HG02852 (cell line): ENCODE results near the gene TTC31.
"Not testable (repeated sequence)": the region's sequence is repeated elsewhere in the genome, so short reads cannot be mapped to it uniquely, and the experiment has no call there.

Experiments
- ATAC-seq: cut with Tn5 transposase; IDR thresholded peaks from one replicate; pipeline ENCODE4 v1.9.1; 2021; ENCODE audit warnings: mild to moderate bottlenecking, moderate library complexity; ENCODE audit not compliant: unreplicated experiment

Gene TTC31

DNA sequence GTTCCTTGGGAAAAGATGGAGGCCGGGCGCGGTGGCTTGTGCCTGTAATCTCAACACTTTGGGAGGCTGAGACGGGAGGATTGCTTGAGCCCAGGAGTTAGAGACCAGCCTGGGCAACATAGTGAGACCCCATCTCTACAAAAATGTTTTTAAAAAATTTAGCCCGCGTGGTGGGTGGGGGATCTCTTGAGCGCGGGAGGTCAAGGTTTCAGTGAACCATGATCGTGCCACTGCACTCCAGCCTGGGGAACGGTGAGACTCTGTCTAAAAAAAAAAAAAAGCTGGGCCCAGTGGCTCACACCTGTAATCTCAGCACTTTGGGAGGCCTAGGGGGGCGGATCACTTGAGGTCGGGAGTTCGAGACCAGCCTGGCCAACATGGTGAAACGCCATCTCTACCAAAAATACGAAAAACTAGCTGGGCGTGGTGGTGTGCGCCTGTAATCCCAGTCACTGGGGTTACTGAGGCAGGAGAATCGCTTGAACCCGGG is 839 bp downstream of the TTC31 start:
- ATAC-seq: not testable (repeated sequence)

DNA sequence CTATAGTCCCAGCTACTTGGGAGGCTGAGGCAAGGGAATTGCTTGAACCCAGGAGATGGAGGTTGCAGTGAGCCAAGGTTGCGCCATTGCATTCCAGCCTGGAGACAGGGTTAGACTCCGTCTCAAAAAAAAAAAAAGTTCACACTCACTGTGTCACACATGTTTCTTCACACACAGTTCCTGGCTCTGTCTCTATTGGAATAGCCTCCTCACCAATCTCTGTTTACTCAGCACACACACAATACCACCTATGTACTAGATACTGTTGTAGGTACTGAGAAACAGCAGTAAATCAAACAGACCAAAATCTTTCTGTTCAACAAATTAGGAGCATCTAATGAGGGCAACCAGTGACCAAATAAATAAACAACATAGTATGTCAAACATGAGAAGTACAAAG is 3.3 kb downstream of the TTC31 start:
- ATAC-seq: no peak

DNA sequence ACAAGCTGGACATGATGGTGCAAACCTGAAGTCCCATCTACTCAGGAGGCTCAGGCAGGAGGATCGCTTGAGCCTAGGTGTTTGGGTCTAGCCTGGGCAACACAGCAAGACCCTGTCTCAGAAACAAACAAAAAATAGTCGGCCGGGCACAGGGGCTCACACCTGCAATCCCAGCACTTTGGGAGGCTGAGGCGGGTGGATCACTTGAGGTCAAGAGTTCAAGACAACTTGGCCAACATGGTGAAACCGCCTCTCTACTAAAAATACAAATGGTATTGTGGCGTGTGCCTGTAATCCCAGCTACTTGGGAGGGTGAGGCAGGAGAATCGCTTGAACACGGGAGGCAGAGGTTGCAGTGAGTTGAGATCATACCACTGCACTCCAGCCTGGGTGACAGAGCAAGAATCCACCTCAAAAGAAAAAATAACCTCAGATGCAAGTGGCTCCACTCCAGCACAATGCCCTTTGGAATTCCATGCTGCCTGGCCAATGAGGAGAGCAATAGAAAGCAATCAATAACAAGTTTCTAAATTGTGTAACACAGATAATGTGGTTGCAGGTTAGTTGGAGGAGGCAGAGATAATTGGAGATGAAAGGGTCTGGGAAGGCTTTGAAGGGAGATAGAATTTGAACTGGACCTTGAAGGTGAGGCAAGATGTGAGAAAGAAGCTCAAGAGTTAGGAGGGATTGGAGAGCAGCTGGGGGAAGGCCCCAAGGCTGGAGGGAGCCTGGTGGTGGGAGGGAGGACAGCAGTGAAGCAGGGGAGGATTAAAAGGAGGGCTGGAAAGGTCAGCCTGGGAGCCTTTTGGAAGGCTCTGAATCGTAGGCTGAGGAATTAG is 6.0 kb downstream of the TTC31 start:
- ATAC-seq: no peak

DNA sequence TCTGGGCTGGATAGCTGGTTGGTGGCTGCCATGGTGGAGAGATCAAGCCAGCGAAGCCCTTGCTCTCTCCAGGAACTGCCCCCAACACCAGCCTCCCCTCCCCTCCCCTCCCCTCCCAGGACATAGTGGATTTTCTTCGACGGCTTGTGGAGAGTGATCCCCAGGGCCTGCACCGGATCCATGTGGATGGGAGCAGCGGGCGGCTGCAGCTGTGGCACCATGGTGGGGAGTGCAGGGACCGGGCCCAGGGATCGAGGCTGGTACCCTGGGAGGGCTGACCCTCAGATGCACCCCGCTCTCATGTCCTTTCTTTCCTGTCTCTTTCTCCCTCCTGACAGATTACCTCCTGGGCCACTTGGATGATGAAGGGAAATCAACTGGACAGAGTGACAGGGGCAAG is 7.0 kb downstream of the TTC31 start:
- ATAC-seq: no peak

DNA sequence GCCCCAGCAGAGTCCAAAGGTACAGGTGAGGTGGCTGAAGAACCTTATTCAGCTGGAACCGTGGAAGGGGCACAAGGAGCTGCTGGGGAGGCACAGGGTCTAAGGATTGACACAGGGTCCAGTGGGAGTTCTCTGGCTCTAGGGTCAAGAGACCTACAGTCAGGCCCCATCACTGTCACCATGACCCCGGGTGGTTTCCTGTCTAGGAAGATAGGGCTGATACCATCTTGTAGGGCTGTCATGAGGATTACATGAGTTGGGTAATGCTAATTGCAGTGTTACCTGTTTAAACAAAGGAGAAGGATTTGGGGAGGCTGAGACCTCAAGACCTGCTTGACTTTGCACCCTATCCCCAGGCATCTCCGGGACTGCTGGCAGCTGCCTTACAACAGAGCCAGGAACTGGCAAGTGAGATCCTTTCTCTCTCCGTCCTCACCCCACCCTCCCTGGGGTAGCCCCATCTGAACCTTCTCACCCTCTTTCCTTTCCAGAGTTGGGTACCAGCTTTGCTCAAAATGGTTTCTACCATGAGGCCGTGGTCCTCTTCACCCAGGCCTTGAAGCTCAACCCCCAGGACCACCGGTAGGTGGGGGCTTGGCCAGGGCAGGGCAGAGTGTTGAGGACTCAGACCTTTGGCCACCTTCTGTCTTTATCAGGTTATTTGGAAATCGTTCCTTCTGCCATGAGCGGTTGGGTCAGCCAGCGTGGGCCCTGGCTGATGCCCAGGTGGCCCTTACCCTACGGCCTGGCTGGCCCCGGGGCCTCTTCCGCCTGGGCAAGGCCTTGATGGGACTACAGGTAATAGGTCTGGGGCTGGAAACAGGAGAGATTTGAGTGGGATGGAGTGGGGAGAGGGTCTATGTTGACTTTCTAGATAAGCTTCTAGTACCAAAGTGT is 9.0 kb downstream of the TTC31 start:
- ATAC-seq: no peak

DNA sequence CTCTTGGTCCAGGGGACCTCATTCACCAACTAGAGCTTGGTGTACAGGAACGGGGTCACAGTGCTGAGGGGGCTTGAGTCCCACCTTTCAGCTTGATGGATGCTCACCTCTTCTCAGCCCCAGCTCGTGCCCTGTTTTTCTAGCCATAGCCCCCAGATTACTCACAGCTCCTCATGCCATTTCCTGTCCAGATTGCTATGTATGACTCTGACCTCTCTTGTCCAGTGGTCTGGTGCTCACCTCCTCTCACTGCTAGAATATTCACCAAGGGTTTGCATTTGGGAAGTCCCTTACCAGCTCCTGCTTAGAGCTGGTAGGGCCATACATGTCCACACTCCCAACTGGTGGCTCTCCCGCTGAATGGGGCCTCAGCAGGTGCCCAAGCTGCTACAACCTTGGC is 10.7 kb downstream of the TTC31 start:
- no peak for ATAC-seq

DNA sequence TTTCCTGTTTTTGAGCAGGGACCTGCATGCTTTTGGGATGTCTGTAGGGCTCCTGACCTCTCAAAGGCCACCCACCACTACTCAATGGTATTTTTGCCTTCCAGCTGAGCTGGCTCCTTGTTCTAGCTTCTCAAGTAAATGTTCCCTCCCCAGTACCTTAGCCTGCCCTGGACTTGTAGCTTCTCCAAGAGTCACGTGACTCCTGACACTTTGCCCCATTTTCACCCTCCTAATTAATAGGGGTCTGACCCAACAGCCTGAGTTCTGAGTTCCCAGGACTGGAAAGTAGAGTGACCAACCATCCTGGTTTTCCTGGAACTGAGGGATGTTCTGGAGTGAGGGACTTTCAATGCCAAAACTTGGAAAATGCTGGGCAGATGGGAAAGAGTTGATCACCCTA is 12.6 kb downstream of the TTC31 start:
- ATAC-seq: no peak

DNA sequence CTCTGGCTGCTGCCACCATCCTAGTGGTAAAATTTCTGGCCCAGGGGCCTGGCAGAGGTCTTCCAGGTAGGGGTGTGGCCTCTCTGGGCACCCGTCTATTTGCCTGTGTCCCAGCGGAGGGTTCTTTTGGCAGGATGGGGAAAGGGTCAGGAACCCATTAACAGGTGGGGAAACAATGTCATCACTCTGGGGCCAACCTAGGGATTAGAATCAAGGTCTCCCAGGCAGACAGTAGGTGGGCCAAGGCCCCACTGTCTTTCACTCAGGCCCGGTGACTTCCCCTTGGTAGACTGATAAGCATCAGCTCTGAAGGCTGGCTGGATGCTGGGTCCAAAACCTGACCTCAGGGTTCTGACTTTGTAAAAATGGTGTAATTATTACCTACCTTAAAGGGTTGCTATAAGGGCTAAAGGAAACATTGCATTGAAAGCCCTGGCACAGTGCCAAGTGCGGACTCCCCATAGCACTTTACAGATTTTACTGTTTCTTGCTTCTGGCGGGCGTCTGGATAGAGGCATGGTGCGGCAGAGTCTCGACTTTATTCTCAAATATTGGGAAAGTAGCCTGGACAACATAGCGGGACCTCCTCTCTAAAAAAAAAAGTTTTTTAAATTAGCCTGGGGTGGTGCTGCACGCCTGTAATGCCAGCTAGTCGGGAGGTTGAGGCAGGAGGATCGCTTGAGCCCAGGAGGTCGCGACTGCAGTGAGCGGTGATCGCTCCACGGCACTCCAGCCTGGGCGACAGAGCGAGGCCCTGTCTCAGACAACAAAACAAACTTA is 14.3 kb downstream of the TTC31 start:
- ATAC-seq: no peak

DNA sequence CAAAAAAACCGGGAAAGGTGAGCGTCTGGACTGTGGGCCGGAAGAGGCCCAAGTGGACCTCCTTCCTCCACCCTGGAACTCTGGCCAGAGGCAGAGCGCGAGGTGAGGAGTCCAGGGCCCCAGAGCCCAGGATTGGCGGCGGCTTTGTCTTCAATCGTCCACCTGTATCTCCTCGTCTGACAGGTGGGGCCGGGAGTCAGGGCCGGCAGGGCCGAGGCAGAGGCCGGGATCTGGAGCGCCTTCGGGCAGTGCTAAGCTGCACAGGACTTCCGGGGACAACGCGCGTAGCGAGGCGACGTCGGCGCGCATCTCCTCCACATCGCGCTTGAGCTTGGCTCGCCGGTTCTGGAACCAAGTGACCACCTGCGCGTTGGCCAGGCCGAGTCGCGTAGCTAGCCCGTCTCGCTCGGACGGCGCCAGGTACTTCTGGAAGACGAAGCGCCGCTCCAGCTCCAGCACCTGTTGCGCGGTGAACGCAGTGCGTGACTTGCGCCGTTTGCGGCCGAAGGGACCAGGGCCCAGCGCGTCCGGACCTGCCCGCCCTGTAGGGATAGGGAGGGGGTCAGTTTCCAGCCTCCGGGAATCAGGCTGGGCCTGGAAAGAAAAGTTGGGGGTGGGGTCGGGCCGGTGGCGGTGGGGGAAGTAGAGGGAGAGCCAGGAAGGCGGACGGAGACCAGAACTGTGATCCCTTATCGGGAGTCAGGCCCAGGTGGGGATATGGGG is 15.1 kb downstream of the TTC31 start:
- no peak for ATAC-seq

DNA sequence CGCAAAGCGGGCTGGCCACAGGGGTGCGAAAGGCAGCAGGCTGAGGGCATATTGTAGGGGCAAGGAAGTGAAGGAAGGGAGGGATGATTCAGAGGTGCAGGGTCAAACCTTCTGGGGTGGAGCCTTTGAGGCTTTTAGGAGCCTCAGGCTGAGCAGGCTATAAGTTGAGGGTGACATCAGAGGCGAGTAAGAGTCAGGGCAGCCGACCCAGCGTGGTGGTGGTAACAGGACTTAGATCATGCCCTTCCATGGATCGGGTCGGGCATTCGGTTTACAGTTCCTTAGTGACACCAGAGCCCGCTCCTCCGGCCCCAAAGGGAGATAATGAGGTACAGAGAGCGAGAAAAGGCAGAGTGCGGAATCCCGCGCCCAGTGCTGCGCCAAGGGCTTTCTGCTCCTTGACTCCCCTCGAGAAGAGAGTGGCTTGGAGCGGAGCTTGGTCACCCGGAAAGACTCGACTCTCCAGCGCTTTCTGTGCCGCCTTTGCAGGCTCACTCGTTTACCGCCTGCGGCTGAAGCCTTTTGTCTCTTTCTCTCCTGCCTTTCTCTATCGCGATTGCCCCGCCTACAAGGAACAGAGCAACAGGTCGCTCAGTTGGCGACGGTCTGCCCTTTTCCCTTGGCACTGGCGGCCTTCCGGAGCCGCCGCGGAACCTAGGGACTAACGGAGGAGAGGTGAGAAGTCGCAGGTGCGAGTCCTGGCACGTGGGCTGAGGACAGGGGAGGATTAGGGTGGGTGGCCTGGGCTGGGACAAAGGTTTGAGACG is 15.8 kb downstream of the TTC31 start:
- ATAC-seq: no peak

DNA sequence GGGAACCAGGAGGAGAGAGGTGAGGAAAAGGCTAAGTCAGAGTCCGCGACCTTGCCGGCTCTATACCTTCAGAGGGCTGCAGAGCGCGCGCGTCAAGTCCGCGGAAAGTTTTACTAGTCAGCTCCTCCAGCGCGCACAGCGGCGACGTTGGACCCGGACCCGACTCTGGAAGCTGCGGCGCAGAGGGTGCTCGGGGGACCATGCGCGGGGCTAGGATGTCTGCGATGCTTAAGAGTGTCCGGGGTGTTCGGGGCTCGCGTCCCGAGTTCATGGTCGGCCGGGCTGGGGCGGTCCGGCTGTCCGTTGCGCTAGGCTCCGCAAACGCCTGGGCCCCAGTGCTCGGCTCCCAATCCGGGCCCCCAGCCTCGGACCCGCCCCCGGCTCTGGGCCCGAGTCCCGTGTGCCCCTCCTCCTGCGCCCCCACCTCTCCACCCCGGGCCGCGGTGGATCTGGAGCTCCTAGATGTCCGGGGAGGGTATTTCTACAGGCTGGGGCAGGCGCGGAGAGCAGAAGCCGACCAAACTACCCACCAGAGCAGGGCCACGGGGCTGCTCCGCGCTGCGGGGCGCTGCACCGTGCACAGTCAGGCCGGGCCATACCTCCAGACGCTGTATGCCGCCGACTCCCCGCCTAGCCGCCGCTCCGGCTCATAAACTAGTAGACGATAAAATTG is 16.5 kb downstream of the TTC31 start, which contains the start of gene LBX2:
Gene LBX2 (minus strand): TSS at position 337 of the 673 bp plus-strand sequence. CDS start 66 bp downstream, at position 271.
- ATAC-seq: no peak

DNA sequence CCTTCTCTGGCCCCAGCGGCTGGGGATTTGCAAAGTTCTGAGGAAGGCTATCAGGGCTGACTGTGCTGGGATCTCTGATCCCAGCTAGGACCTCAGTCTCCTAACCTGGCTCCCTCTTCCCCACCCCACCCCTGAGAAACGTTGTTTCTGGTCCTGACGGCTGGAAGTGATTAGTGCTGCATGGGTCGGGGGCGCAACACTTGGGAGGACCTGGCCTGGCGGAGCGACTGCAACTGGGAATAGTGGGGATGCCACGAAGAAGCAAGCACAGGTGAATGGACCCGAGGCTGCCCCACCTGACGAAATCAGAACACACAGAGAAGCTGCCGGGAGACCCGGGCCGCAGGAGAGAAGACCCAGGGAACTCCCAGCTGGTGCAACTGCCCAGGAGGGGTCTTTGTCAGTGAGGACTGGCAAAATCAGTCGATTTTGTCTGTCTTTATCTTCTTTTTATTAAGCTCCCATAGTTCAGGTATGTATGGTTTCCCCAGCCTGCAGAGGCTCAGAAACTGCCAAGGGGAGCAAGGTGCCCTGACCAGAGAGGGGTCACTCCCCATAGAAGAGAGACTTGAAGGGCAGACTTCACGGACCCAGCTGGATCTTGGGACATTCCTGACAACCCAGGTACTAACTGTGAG is 17.2 kb downstream of the TTC31 start:
- ATAC-seq: no peak

DNA sequence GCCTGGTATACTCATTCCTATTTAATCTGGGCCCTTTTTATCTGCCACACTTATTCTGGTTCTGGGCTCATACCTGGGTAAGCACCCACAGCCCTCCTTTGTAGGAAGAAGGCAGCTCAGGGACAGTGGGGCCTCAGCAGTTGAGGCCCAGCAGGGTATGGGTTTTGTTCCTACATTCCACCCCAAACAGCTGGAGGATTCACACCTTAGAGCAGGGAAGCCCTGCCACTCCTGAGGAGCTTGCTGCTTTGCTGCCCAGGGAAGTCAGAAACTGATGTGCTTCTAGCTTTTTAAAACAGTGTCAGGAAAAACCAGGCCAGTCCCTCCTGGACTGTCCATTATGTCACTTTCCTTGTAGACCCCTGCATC is 17.7 kb downstream of the TTC31 start:
- no peak for ATAC-seq

DNA sequence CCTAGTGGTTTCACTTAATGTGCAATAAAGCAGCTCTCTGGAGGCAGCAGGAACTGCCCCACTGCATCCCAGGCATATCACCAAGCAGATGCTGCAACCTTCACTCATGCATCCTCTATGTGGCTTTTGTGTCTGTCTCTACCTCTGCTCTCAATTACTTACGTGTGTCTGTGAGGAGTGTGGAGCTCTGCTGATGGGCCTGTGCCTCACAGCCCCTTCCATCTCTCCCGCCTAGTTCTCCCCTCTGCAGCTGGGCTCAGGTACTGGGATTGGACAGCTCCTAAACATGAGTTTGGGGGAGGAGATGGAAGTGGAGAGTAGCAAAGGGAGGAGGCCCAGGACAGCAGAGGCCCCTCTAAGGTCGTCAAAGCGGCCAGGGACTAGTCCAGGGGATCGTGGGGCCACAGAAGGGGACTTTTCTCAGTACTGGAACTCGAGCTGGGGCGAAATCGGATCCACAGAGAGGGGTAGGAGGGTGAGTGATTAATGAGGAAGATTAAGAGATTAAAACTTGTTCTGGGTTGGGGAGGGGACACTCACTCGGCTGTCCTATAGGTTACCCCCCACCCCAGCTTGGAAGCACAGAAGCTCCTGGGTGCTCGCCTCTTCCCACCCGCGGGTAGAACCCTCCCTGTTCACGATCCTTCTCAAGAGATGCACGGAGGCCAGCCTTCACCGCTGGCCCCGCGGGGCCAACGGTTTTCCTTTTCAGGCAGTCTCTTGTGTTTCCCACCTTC is 18.6 kb downstream of the TTC31 start:
- no peak for ATAC-seq

DNA sequence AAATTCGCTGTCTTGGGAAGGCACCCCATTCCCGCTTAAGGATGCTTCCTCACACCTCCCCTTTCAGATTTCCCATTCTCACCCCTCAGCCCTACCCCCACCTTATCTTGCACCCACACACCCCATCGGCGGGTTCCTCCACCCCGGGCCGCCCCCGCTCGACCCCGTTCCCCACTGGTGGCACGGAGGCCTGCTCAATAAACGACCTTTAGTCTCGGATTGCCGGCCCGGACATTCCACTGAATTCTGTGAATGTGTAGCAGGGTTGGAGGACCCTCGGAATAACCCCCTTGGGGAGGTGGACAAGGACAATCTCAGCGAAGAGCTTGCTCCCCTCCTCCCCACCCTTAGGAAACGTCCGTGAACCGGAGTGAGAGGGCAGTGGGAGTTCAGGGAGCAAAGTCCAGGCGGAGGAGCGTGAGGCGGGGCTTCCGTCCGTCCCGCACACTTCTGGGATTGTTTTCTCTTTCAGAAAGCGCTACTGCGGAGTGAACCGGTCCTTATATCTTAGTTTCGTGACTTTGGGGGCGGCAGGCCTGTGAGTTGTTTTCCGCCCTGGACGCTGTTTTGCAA is 19.4 kb downstream of the TTC31 start:
- no peak for ATAC-seq

DNA sequence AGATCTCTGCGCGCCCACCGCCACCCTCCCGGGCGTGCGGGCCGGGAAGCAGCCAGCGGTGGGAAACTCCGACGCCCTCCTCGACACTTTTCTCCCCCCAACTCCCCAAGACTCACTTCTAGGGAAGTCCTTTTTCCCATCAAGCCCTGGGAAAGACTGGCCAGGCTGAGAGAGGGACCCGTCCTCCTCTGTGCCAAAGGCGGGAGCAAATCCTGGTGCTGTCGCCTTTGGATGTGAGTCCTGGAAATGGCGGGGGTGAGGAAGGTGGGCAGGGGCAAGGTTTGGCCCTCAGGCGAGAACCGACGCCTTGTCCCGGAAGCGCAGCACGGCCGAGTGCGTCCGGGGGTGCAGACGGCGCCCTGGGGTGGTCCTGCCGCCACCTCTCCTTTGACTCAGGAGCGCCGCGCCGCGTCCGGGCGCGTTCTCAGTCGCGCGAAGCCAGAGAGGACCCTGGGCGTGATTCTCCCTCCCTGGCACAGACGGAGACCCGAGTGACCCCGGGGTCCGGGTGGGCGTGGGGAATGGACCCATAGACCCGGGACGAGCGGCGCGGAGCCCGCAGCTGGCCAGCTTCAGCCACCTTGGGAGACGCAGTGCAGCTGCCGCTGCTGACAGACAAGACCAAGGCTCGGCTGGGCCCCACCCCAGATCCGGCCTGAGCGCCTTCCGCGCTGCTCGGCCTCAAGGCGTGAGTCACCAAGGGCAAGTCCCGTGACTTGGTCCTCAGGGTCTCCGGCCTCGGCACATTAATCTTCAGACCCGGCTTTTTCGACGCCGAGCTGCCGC is 20.0 kb downstream of the TTC31 start:
- peak; percentile 32 for ATAC-seq
